ENCODE measurements around the gene WBP1. TPM values are rescaled to one million over a fixed set of nuclear protein-coding genes. Genes with fewer than 3 reads are reported as not detected.

WBP1 gene
- total and polyA plus RNA-seq, 7 experiments from 2014 or later: 33.3 to 127 (median 58.9) TPM

- H3K36me3 ChIP-seq (ENCODE audit: control insufficient read depth in 2 of 3, insufficient read depth in 3 of 3, low read length in 3 of 3): peaks cover 0 to 14% (median 4%) of the 10 kb centered on the region in 3 experiments
- ATAC-seq: no peak
- CTCF ChIA-PET: interaction anchor here (1.0 to 2.2 kb wide), 5 partner anchors 9 to 116 kb away, joined by 3 to 15 read pairs (median 5); partner anchors contain the start of genes CCDC142, INO80B and TTC31
- H3K4me1 Mint-ChIP-seq: peaks cover 12 to 35% (median 29%) of the 10 kb centered on the region in 7 donors
- peak overlapping the region; percentile 91 for H3K27ac ChIP-seq (ENCODE audit: low read depth, low read length)
- peaks cover 14 to 19% of the 10 kb centered on the region in 2 donors for H3K4me1 ChIP-seq (ENCODE audit: control insufficient read depth in 2 of 2, insufficient read depth in 2 of 2, low read length in 2 of 2)
- H3K4me3 Mint-ChIP-seq: peak overlapping the region; percentile 88 to 99 (median 98)
- POLR2A ChIA-PET: interaction anchor here (0.7 to 6.6 kb wide), 12 partner anchors 9 to 114 kb away, joined by 3 to 177 read pairs (median 4); partner anchors contain the start of genes CCDC142, INO80B, PCGF1 and TTC31
- peak overlapping the region; percentile 94 to 99 (median 98) for H3K27ac Mint-ChIP-seq
- no peaks in the 10 kb centered on the region for H3K27me3 ChIP-seq (ENCODE audit: control insufficient read depth in 2 of 2, insufficient read depth in 2 of 2, low read length in 2 of 2)
- H3K9me3 Mint-ChIP-seq: peaks cover 0 to 7% (median 0%) of the 10 kb centered on the region in 11 donors
- peak overlapping the region; percentile 89 for H3K4me3 ChIP-seq (ENCODE audit: low read length)
- H3K9me3 ChIP-seq (ENCODE audit: control insufficient read depth in 2 of 3, low read length in 3 of 3): no peaks in the 10 kb centered on the region
- no peaks in the 10 kb centered on the region for H3K27me3 Mint-ChIP-seq
- no peak for DNase-seq
- intact Hi-C loops (cut with micrococcal nuclease): loop anchor here (1.0 kb wide), 7 partner anchors 9 to 114 kb away; partner anchors contain the start of genes AUP1 (in 2 of the 2), HTRA2 (in 2 of the 2), TTC31 (in 2 of the 2) and WBP1 (in 2 of the 2)
- H3K36me3 Mint-ChIP-seq: peaks cover 0 to 28% (median 9%) of the 10 kb centered on the region in 5 donors
These were observed 14.7 kb downstream of the WBP1 start for GRCh38 chr2:74472945-74473258.

- no peak overlapping the region for H3K4me3 ChIP-seq (ENCODE audit: low read length)
These were observed 16.2 kb downstream of the WBP1 start for GRCh38 chr2:74474481-74474880.

GRCh38 chr2:74474899-74475298, 16.7 kb downstream of the WBP1 start:
- no peak overlapping the region for H3K4me3 Mint-ChIP-seq
- no peak for ATAC-seq
- intact Hi-C loops (cut with micrococcal nuclease): no loop called here

More at GRCh38 chr2:74474481-74474880, 16.2 kb downstream of the WBP1 start:
- H3K27me3 ChIP-seq (ENCODE audit: control insufficient read depth in 2 of 2, insufficient read depth in 2 of 2, low read length in 2 of 2): no peaks in the 10 kb centered on the region
- H3K36me3 ChIP-seq (ENCODE audit: control insufficient read depth in 2 of 3, insufficient read depth in 3 of 3, low read length in 3 of 3): peaks cover 0 to 14% (median 4%) of the 10 kb centered on the region in 3 experiments
- intact Hi-C loops (cut with micrococcal nuclease): no loop called here
- H3K27ac ChIP-seq (ENCODE audit: low read depth, low read length): no peak overlapping the region
- ATAC-seq: no peak
- H3K4me3 Mint-ChIP-seq: peak overlapping the region in 2 of 10 donors; percentile 48 to 88
- ChIA-PET CTCF (interaction anchor here (0.8 to 1.6 kb wide), 3 partner anchors 16 to 19 kb away, joined by 3 to 4 read pairs (median 3); partner anchors contain the start of genes INO80B and WBP1), POLR2A (interaction anchor here (1.3 to 6.6 kb wide), 3 partner anchors 8 to 61 kb away, joined by 5 to 177 read pairs (median 12); partner anchors contain the start of genes CCDC142, INO80B, TTC31 and WBP1)
- H3K27ac Mint-ChIP-seq: peak overlapping the region in 2 of 9 donors; percentile 14 to 38
- peaks cover 0 to 7% (median 0%) of the 10 kb centered on the region in 11 donors for H3K9me3 Mint-ChIP-seq
- DNase-seq: no peak
- H3K4me1 ChIP-seq (ENCODE audit: control insufficient read depth in 2 of 2, insufficient read depth in 2 of 2, low read length in 2 of 2): peaks cover 14 to 19% of the 10 kb centered on the region in 2 donors
- no peaks in the 10 kb centered on the region for H3K9me3 ChIP-seq (ENCODE audit: control insufficient read depth in 2 of 3, low read length in 3 of 3)
- peaks cover 12 to 40% (median 33%) of the 10 kb centered on the region in 7 donors for H3K4me1 Mint-ChIP-seq
- H3K36me3 Mint-ChIP-seq: peaks cover 0 to 28% (median 9%) of the 10 kb centered on the region in 5 donors
- H3K27me3 Mint-ChIP-seq: no peaks in the 10 kb centered on the region

GRCh38 chr2:74481431-74481830, 23.2 kb downstream of the WBP1 start:
- intact Hi-C loops (cut with micrococcal nuclease): loop anchor here in 1 of 2 donors (10.0 kb wide), 1 partner anchor 1247 kb away; the partner anchor contains the start of genes CCT7 and PRADC1
- no peaks in the 10 kb centered on the region for H3K27me3 Mint-ChIP-seq
- peak overlapping the region in 1 of 9 donors; percentile 9 for H3K27ac Mint-ChIP-seq
- POLR2A ChIA-PET: interaction anchor here (0.9 to 6.9 kb wide), 14 partner anchors 7 to 117 kb away, joined by 3 to 197 read pairs (median 11); partner anchors contain the start of genes AUP1, HTRA2, INO80B and MRPL53
- H3K9me3 ChIP-seq (ENCODE audit: control insufficient read depth in 2 of 3, low read length in 3 of 3): no peaks in the 10 kb centered on the region
- ATAC-seq: no peak
- H3K36me3 Mint-ChIP-seq: peaks cover 4 to 21% (median 8%) of the 10 kb centered on the region in 5 donors
- no peak for DNase-seq
- H3K4me3 ChIP-seq (ENCODE audit: low read length): peak overlapping the region; percentile 99
- no peaks in the 10 kb centered on the region for H3K27me3 ChIP-seq (ENCODE audit: control insufficient read depth in 2 of 2, insufficient read depth in 2 of 2, low read length in 2 of 2)
- H3K27ac ChIP-seq (ENCODE audit: low read depth, low read length): peak overlapping the region; percentile 85
- H3K4me3 Mint-ChIP-seq: peak overlapping the region; percentile 91 to 100 (median 98)
- H3K4me1 Mint-ChIP-seq: peaks cover 24 to 53% (median 39%) of the 10 kb centered on the region in 7 donors
- peaks cover 22 to 26% of the 10 kb centered on the region in 2 donors for H3K4me1 ChIP-seq (ENCODE audit: control insufficient read depth in 2 of 2, insufficient read depth in 2 of 2, low read length in 2 of 2)
- no peaks in the 10 kb centered on the region for H3K9me3 Mint-ChIP-seq
- CTCF ChIA-PET: interaction anchor here (0.6 to 6.2 kb wide), 8 partner anchors 8 to 163 kb away, joined by 3 to 59 read pairs (median 10); partner anchors contain the start of genes MRPL53 and WBP1
- peaks cover 0 to 28% (median 0%) of the 10 kb centered on the region in 3 experiments for H3K36me3 ChIP-seq (ENCODE audit: control insufficient read depth in 2 of 3, insufficient read depth in 3 of 3, low read length in 3 of 3)

More at GRCh38 chr2:74474899-74475298, 16.7 kb downstream of the WBP1 start:
- Histone ChIP-seq H3K4me1 (ENCODE audit: control insufficient read depth in 2 of 2, insufficient read depth in 2 of 2, low read length in 2 of 2) (peaks cover 14 to 19% of the 10 kb centered on the region in 2 donors), H3K4me3 (ENCODE audit: low read length) (no peak overlapping the region), H3K9me3 (ENCODE audit: control insufficient read depth in 2 of 3, low read length in 3 of 3) (no peaks in the 10 kb centered on the region), H3K36me3 (ENCODE audit: control insufficient read depth in 2 of 3, insufficient read depth in 3 of 3, low read length in 3 of 3) (peaks cover 0 to 18% (median 4%) of the 10 kb centered on the region in 3 experiments), H3K27ac (ENCODE audit: low read depth, low read length) (no peak overlapping the region), H3K27me3 (ENCODE audit: control insufficient read depth in 2 of 2, insufficient read depth in 2 of 2, low read length in 2 of 2) (no peaks in the 10 kb centered on the region)
- Mint-ChIP-seq H3K36me3 (peaks cover 0 to 32% (median 9%) of the 10 kb centered on the region in 5 donors), H3K27me3 (no peaks in the 10 kb centered on the region), H3K4me1 (peaks cover 12 to 40% (median 31%) of the 10 kb centered on the region in 7 donors), H3K9me3 (peaks cover 0 to 7% (median 0%) of the 10 kb centered on the region in 11 donors), H3K27ac (peak overlapping the region in 1 of 9 donors; percentile 14)
- no peak for DNase-seq
- ChIA-PET POLR2A (interaction anchor here (1.7 to 6.6 kb wide), 2 partner anchors 7 to 17 kb away, joined by 12 to 177 read pairs; partner anchors contain the start of genes CCDC142, INO80B, TTC31 and WBP1), CTCF (interaction anchor here (0.8 to 1.6 kb wide), 3 partner anchors 17 to 20 kb away, joined by 3 to 4 read pairs (median 3); partner anchors contain the start of genes INO80B and WBP1)

GRCh38 chr2:74481961-74482800, 23.9 kb downstream of the WBP1 start:
- H3K27ac Mint-ChIP-seq: peak overlapping the region; percentile 93 to 100 (median 99)
- intact Hi-C loops (cut with micrococcal nuclease): loop anchor here (2.0 to 10.0 kb wide), 3 partner anchors 47 to 1247 kb away; partner anchors contain the start of genes AUP1 (in 1 of the 2), CCT7 (in 1 of the 2), HTRA2 (in 1 of the 2) and PRADC1 (in 1 of the 2)
- ChIA-PET POLR2A (interaction anchor here (0.8 to 6.9 kb wide), 23 partner anchors 8 to 745 kb away, joined by 3 to 197 read pairs (median 4); partner anchors contain the start of genes AUP1, C2orf81, HTRA2 and INO80B), CTCF (interaction anchor here (0.6 to 6.2 kb wide), 16 partner anchors 9 to 162 kb away, joined by 3 to 59 read pairs (median 6); partner anchors contain the start of genes AUP1, DQX1, HTRA2 and INO80B)
- DNase-seq: peak in 2 of 9 donors; percentile 43 to 71
- peaks cover 24 to 59% (median 44%) of the 10 kb centered on the region in 7 donors for H3K4me1 Mint-ChIP-seq
- Histone ChIP-seq H3K4me3 (ENCODE audit: low read length) (peak overlapping the region; percentile 99), H3K9me3 (ENCODE audit: control insufficient read depth in 2 of 3, low read length in 3 of 3) (no peaks in the 10 kb centered on the region), H3K36me3 (ENCODE audit: control insufficient read depth in 2 of 3, insufficient read depth in 3 of 3, low read length in 3 of 3) (peaks cover 0 to 32% (median 0%) of the 10 kb centered on the region in 3 experiments), H3K27ac (ENCODE audit: low read depth, low read length) (peak overlapping the region; percentile 85), H3K4me1 (ENCODE audit: control insufficient read depth in 2 of 2, insufficient read depth in 2 of 2, low read length in 2 of 2) (peaks cover 22 to 26% of the 10 kb centered on the region in 2 donors), H3K27me3 (ENCODE audit: control insufficient read depth in 2 of 2, insufficient read depth in 2 of 2, low read length in 2 of 2) (no peaks in the 10 kb centered on the region)
- no peaks in the 10 kb centered on the region for H3K27me3 Mint-ChIP-seq
- no peaks in the 10 kb centered on the region for H3K9me3 Mint-ChIP-seq
- peaks cover 4 to 26% (median 13%) of the 10 kb centered on the region in 5 donors for H3K36me3 Mint-ChIP-seq
- peak; percentile 50 for ATAC-seq
- peak overlapping the region; percentile 91 to 100 (median 98) for H3K4me3 Mint-ChIP-seq

All from naive thymus-derived CD4-positive, alpha-beta T cell (primary cell).